GM19452 (cell line): ENCODE measurements around the gene DDX47.
"Not testable (repeated sequence)": the region's sequence is repeated elsewhere in the genome, so short reads cannot be mapped to it uniquely, and the experiment has no call there.

ENCODE experiments used
- ATAC-seq: cut with Tn5 transposase; IDR thresholded peaks from one replicate; pipeline ENCODE4 v1.9.1; 2021; ENCODE audit not compliant: unreplicated experiment

DDX47 gene

GRCh38 chr12:12796928-12797793, 16.0 kb upstream of the DDX47 start:
- no peak for ATAC-seq

GRCh38 chr12:12797794-12798152, 15.4 kb upstream of the DDX47 start:
- no peak for ATAC-seq

GRCh38 chr12:12798480-12798879, 14.7 kb upstream of the DDX47 start:
- ATAC-seq, result no peak

DNA sequence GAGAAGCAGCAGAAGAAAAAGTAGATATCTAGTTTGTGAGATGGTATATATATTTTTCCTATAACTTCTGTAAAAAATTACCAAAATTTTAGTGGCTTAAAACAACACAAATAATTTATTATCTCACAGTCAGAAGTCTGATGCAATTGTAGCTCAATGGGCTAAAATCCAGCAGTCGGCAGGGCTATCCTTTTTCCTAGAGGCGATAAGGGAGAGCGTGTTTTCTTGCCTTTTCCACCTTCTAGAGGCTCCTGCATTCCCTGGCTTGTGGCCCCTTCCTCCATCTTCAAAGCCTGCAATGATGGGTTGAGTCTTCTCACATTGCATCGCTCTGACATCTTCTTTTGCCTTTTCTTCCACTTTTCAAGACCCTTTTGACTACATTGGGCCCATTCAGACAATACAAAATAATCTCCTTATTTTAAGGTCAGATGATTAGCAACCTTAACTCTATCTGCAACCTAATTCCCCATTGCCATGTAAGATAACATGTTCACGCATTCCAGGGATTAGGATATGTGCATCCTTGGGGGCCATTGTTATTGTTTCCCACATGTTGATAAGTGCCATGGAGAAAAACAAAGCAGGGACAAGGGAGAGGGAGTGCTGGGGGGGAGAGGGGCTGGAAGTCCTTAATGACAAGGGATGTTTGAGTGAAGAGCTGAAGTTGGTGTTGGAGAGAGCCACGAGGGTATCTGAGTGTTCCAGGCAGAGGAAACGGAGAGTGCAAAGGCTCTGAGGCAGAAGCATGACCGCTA, 13.8 kb upstream of the DDX47 start:
- ATAC-seq, result no peak

GRCh38 chr12:12800406-12801180, 12.6 kb upstream of the DDX47 start:
- ATAC-seq, result no peak

DNA sequence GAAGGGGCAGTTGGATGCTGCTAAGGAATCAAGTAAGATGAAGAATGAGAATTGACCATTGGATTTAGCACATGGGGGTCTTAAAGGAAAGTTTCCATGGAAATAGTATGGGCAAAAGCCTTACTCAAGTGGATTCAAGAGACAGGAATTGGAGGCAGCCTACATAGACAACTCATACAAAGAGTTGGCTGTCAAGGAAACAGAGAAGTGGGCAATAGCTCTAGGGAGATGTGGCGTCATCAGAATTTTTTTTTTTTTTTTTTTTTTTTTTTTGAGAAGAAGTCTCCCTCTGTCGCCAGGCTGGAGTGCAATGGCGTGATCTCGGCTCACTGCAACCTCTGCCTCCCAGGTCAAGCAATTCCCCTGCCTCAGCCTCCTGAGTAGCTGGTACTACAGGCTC, 11.5 kb upstream of the DDX47 start:
- not testable (repeated sequence) for ATAC-seq

DNA sequence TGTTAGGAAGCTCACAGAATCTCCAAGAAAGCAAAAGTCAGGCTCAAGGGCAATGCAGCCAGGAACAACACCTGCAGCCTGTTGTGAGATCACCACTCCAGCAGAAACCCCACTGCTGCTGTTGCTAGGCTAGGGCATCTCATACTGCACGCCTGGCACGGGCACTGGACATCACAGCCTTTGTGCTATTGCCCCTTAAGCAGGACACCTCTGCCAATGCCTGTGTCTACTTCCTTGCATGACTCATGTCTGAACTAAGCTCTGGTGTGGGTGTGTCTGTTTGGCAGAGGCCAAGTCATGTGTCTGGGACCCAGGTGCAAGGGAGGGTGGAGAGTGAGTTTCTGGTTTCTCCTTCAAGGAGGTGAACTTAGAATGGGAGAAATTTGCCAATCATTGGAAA, 10.0 kb upstream of the DDX47 start:
- peak; percentile 71 for ATAC-seq

- no peak for ATAC-seq
These were observed 9.1 kb upstream of the DDX47 start for GRCh38 chr12:12804011-12804410.

DNA sequence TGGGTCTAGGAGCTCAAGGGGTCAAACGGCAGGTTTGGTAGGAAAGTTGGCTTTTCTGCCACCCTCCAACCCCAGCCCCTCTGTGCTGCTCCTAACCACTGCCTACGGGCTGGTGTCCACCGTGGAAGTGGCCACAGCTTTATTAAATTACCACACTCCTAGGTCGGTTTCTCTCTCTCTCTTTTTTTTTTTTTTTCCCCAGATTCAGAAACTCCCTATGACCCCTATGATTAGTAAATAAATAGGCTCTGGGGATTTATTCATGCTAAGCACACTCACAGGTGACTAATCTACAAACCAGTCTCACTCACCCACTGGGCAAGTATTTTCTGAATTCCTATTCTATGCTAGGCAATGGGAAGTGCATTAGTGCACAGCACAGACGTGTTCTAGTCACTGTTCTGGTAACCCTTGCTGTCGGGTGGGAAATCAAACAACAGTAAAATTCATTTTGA, 8.7 kb upstream of the DDX47 start:
- ATAC-seq, result no peak

DNA sequence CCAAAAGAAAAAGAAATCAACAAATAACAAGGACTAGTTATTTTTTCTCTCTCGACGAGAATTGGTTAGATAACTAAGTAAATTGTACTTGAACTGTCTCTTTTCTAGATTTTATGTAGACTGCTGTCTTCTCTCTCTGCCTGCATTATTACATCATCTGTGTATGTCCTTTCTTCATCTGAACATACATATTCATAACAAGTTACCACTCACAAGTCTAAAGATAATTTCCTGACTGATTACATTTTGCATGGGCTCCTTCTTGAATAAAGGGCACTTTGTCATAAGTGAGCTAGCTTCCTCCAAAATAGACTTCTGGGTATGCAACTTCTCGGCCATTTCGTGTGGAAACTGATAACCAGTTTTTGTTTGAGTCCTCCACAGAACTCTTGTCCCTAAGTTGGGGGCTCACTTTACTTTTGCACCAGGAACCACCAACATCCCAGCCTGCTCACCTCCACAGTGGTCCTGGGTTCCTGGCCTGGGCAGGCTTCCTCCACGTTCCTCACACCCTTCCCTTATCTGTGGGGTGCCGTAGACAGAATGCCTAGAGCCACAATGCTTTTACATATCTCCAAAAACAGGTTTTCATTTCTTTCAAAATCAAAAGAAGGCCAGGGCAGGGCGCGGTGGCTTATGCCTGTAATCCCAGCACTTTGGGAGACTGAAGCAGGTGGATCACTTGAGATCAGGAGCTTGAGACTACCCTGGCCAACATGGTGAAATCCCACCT, 6.2 kb upstream of the DDX47 start:
- no peak for ATAC-seq

GRCh38 chr12:12807517-12807903, 5.6 kb upstream of the DDX47 start:
- not testable (repeated sequence) for ATAC-seq

GRCh38 chr12:12807970-12808702, 5.0 kb upstream of the DDX47 start:
- ATAC-seq, result peak; percentile 71

- no peak for ATAC-seq
These were observed 2.6 kb upstream of the DDX47 start for GRCh38 chr12:12810553-12811021.

GRCh38 chr12:12811343-12811742, 1.8 kb upstream of the DDX47 start:
- no peak for ATAC-seq

- ATAC-seq, result no peak
These were observed 972 bp upstream of the DDX47 start for GRCh38 chr12:12812174-12812573.

DNA sequence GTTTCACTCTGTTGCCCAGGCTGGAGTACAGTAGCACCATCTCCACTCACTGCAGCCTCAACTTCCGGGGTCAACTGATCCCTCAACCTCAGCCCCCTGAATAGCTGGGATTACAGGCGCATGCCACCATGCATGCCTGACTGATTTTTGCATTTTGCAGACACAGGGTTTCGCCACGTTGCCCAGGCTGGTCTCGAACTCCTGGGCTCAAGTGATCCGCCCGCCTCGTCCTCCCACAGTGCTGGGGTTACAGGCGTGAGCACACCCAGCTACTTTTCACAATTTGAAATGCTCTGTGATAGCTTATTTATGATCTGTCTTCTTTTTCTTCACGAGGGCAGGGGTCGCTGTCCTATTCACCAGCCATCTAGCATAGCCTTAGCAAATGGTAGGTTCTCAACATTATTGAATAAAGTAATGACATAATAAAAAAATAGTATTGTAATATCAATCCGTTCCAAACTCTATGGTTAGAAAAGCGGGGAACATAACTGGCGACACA, 477 bp upstream of the DDX47 start:
- ATAC-seq, result no peak

DNA sequence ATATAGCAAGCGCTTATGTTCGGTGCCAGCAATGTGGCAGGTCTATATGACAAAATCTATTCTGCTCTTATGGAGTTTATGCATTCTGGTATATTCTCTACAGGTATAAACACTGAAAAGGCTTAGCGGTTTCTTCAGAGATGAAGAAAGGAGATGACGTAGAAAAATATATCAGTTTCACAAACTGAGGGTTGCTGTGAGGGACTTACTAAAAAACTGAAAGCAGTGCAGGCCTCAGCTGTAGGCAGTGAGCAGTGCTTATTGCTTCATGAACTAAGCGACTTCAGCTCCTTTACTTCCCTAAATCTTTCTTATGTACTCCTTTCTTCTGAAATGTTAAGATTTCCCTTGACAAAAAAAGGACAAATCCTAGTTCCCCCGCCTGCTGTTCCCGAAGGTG, 4.5 kb downstream of the DDX47 start:
- peak; percentile 42 for ATAC-seq

DNA sequence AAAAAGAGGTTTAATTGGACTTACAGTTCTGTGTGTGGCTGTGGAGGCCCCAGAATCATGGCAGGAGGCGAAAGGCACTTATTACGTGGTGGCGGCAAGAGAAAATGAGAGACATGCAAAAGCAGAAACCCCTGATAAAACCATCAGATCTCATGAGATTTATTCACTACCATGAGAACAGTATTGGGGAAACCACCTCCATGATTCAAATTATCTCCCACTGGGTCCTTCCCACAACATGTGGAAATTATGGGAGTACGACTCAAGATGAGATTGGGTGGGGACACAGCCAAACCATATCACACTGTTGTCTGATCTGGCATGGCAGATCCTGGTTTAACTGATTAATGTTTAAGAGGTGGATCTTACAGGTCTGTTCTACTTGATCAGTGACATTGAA, 5.6 kb downstream of the DDX47 start:
- no peak for ATAC-seq

- ATAC-seq, result no peak
These were observed 6.1 kb downstream of the DDX47 start for GRCh38 chr12:12819221-12819620.
